SK-MEL-5 (cell line): Measurements from ENCODE around the gene ADGRF3. TPM values are rescaled to one million over a fixed set of nuclear protein-coding genes. Genes with fewer than 3 reads are reported as not detected.
"Not testable (repeated sequence)": the region's sequence is repeated elsewhere in the genome, so short reads cannot be mapped to it uniquely, and the experiment has no call there.

Experiments used
- DNase-seq: peaks from one replicate; pipeline ENCODE4 v3.0.0-alpha.2; 2016; ENCODE audit warnings: low read depth, low spot score
- in situ Hi-C: cut with HindIII; loops from 2 replicates; pipeline ENCODE4 v1.10.0; 2016; ENCODE audit warnings: low sequenced_read_pairs, high pct_unique_total_duplicates, low pct_unique_long_range_greater_than_20kb
- total RNA-seq: library from RNA; depleted of rRNA; stranded (reverse); fragments of >200 nt; shearing (Covaris generic); gene quantifications from 2 replicates; pipeline ENCODE4 v1.2.3, GENCODE V29; 2014; rRNA removed

ADGRF3 gene
- total RNA-seq, 1 experiment from 2014 or later: not detected

DNA sequence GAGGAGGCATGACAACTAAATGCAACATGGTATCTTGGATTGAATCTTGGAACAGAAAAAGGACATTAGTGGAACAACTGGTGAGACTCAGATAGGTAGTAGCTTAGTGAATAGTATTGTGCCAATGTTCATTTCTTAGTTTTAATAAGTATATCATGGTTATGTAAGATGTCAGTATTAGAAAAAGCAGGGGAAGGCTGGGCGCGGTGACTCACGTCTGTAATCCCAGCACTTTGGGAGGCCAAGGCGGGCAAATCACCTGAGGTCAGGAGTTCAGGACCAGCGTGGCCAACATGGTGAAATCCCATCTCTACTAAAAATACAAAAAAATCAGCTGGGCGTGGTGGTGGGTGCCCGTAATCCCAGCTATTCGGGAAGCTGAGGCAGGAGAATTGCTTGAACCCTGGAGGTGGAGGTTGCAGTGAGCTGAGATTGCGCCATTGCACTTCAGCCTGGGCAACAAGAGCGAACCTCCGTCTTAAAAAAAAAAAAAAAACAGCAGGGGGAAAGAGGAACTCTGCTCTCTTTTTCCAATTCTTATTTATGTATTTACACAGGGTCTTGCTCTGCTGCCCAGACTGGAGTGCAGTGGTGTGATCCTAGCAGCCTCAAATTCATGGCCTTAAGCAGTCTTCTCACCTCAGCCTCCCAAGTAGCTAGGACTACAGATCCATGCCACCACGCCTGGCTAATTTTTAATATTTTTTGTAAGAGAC lies 77.8 kb downstream of the ADGRF3 start:
- in situ Hi-C loops, DNase-seq: not testable (repeated sequence)

DNA sequence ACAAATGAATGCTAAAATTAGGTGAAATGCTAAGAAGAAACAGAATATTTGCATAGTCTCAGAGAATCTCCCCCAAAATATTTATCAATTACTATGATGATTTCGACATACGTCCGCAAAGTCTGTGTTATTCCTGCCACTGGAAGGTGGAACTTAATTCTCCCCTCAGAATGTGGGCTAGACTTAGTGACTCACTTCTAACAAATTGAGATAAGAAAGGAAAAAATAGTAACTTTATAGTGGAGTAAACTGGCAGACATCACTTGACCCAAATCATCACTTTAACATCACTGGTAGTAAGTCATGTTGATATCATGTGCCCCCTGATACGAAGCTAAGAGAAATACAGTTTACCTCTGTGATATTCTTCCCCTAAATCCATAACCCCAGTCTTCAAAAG lies 78.4 kb downstream of the ADGRF3 start:
- in situ Hi-C loops: no loop called here
- DNase-seq: peak; percentile 42

DNA sequence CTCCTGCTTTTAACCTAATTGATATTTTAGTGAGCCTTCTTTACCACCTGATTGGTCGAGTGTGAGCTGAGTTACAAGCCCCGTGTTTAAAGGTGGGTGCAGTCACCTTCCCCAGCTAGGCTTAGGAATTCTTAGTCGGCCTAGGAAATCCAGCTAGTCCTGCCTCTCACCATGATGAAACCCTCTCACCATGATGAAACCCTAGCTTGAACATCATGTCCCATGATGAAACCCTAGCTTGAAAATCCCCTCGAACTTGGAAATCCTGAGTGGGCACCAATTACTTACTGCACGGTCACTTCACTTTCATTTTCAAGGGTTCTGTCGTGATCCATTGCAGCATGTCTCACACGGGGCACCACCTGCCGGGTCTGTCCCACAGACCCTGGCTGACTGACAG lies 87.8 kb downstream of the ADGRF3 start:
- DNase-seq, in situ Hi-C loops: not testable (repeated sequence)

Other genes with a start within 250 kb of the ADGRF3 start
- gene GAREM2, start 173.7 kb downstream of the ADGRF3 start, total RNA-seq: 4.0 and 5.0 TPM in 2 replicates
- 360 and 366 TPM in 2 replicates for gene HADHA, start 102.2 kb downstream of the ADGRF3 start, total RNA-seq
- gene HADHB, start 101.8 kb downstream of the ADGRF3 start, total RNA-seq: 219 and 229 TPM in 2 replicates
- gene SELENOI, start 646 bp downstream of the ADGRF3 start, total RNA-seq: 48.0 and 50.4 TPM in 2 replicates
- not detected in 2 replicates for gene DRC1, start 55.1 kb upstream of the ADGRF3 start, total RNA-seq
- not detected in 2 replicates for gene OTOF, start 131.3 kb upstream of the ADGRF3 start, total RNA-seq